ENCODE measurements around the gene TUBB1. TPM values are rescaled to one million over a fixed set of nuclear protein-coding genes. Genes with fewer than 3 reads are reported as not detected.

The TUBB1 gene
- total and polyA plus RNA-seq, 2 of the 13 experiments (the other 11 are each of a cell fraction or from before 2014, with no cell fraction given): 0.11 to 57.6 TPM

DNA sequence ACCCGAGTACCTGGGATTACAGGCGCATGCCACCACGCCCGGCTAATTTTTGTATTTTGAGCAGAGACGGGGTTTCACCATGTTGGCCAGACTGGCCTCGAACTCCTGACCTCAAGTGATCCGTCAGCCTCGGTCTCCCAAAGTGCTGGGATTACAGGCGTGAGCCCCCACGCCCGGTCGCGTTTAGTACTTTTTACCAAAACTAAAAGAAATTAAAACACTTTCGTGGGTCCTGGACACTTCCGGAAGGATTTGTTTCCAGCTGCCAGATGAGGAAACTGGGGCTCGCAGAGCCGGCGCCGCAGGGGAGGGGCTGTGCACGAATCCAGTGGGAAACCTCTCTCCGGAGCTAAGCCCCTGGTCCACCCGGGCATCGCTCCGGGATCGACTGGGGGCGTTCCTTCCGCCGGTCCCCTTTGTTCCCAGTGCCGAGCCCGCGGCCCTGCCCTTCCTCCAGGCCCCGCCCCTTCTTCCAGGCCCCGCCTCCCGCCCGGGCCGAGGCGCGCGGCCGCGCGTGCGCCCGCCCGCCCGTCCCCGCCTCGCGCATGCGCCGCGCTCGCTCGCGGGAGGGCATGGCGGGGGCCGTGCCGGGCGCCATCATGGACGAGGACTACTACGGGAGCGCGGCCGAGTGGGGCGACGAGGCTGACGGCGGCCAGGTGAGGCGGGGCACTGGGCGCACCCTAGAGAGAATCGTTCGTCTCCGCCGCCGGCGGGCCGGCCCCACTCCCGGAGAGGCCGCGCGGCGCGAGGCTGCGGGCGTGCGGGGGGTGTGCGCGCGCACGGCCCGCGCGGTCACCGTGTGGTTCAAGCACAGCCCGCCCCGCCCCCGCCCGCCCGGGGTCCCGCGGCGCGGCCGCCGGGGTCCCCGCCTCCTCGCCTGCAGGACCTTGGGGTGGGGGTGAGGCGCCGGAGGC is 38.3 kb upstream of the TUBB1 start, which contains the start of gene NELFCD (continued):
- no peak for TF ChIP-seq ZNF382 (CRISPR knock-in tag; IDR thresholded peaks at IDR 0.05; ENCODE audit: borderline replicate concordance)
- peak; percentile 61 for TF ChIP-seq NRL (CRISPR knock-in tag; IDR thresholded peaks at IDR 0.05; ENCODE audit: borderline replicate concordance)
- peak; percentile 87; the same call in 1 of the 2 replicates for TF ChIP-seq GPN1 (CRISPR knock-in tag; IDR thresholded peaks at IDR 0.05; ENCODE audit: borderline replicate concordance)
- TF ChIP-seq KAT2B (IDR thresholded peaks at IDR 0.05; ENCODE audit: borderline replicate concordance, low read depth, low read length): no peak
- TF ChIP-seq PLSCR1 (CRISPR knock-in tag; IDR thresholded peaks at IDR 0.05; ENCODE audit: borderline replicate concordance): no peak
- no peak for TF ChIP-seq SALL2 (CRISPR knock-in tag; IDR thresholded peaks at IDR 0.05)
- peak; percentile 41; the same call in 1 of the 2 replicates for TF ChIP-seq KLF6 (CRISPR knock-in tag; IDR thresholded peaks at IDR 0.05)
- TF ChIP-seq NFKB2 (CRISPR knock-in tag; IDR thresholded peaks at IDR 0.05; ENCODE audit: borderline replicate concordance): peak; percentile 77; the same call in 1 of the 2 replicates
- no peak for TF ChIP-seq REL (CRISPR knock-in tag; conservative IDR thresholded peaks at IDR 0.05)
- TF ChIP-seq, protein P1, sequence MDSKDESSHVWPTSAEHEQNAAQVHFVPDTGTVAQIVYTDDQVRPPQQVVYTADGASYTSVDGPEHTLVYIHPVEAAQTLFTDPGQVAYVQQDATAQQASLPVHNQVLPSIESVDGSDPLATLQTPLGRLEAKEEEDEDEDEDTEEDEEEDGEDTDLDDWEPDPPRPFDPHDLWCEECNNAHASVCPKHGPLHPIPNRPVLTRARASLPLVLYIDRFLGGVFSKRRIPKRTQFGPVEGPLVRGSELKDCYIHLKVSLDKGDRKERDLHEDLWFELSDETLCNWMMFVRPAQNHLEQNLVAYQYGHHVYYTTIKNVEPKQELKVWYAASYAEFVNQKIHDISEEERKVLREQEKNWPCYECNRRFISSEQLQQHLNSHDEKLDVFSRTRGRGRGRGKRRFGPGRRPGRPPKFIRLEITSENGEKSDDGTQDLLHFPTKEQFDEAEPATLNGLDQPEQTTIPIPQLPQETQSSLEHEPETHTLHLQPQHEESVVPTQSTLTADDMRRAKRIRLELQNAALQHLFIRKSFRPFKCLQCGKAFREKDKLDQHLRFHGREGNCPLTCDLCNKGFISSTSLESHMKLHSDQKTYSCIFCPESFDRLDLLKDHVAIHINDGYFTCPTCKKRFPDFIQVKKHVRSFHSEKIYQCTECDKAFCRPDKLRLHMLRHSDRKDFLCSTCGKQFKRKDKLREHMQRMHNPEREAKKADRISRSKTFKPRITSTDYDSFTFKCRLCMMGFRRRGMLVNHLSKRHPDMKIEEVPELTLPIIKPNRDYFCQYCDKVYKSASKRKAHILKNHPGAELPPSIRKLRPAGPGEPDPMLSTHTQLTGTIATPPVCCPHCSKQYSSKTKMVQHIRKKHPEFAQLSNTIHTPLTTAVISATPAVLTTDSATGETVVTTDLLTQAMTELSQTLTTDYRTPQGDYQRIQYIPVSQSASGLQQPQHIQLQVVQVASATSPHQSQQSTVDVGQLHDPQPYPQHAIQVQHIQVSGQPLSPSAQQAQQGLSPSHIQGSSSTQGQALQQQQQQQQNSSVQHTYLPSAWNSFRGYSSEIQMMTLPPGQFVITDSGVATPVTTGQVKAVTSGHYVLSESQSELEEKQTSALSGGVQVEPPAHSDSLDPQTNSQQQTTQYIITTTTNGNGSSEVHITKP (CRISPR knock-in tag; IDR thresholded peaks at IDR 0.05; ENCODE audit: low read depth): no peak
- TF ChIP-seq ZNF34 (CRISPR knock-in tag; IDR thresholded peaks at IDR 0.05; ENCODE audit: borderline replicate concordance): no peak
- TF ChIP-seq RELA (CRISPR knock-in tag; IDR thresholded peaks at IDR 0.05): no peak; the same call in 1 of the 2 replicates
- TF ChIP-seq HNF1A (IDR thresholded peaks at IDR 0.05; ENCODE audit: low read depth): 0 out of 2 replicates have a peak, but pooled peaks have one; percentile 20
- TF ChIP-seq HNF1A (CRISPR knock-in tag; IDR thresholded peaks at IDR 0.05; ENCODE audit: borderline replicate concordance): peak; percentile 51; the same call in 1 of the 2 replicates
- TF ChIP-seq BORCS8-MEF2B (CRISPR knock-in tag; IDR thresholded peaks at IDR 0.05): peak; percentile 40; the same call in 1 of the 2 replicates
- no peak for TF ChIP-seq KLF11 (CRISPR knock-in tag; IDR thresholded peaks at IDR 0.05)
